Coronary artery (tissue), 2 donors: ENCODE results near the gene BBIP1.
A peak's percentile ranks its signal among the peaks of the same experiment; 100 is the strongest.

Experiments used
- DNase-seq: peaks from one replicate; pipeline ENCODE4 v3.0.0-alpha.2; 2017; ENCODE audit warnings: low spot score
- H3K27ac ChIP-seq, 2 donors: fragments of 200-600 bp; sonication (generic); one replicate each; pipeline ENCODE4 v1.5.1; 2016 to 2019
- H3K4me3 ChIP-seq: fragments of 200-600 bp; sonication (generic); 2 replicates; pipeline ENCODE4 v1.5.1; 2016; ENCODE audit warnings: mild to moderate bottlenecking, moderate library complexity
- TF ChIP-seq, protein P1 (sequence below): fragments of 200-600 bp; sonication (generic); IDR thresholded peaks from one replicate; pipeline ENCODE4 v1.5.1; 2019; ENCODE audit warnings: antibody characterized with exemption

The BBIP1 gene

GRCh38 chr10:110865809-110866482 lies 53.0 kb downstream of the BBIP1 start:
- H3K4me3 ChIP-seq, result no peak overlapping the region
- TF ChIP-seq, protein P1, sequence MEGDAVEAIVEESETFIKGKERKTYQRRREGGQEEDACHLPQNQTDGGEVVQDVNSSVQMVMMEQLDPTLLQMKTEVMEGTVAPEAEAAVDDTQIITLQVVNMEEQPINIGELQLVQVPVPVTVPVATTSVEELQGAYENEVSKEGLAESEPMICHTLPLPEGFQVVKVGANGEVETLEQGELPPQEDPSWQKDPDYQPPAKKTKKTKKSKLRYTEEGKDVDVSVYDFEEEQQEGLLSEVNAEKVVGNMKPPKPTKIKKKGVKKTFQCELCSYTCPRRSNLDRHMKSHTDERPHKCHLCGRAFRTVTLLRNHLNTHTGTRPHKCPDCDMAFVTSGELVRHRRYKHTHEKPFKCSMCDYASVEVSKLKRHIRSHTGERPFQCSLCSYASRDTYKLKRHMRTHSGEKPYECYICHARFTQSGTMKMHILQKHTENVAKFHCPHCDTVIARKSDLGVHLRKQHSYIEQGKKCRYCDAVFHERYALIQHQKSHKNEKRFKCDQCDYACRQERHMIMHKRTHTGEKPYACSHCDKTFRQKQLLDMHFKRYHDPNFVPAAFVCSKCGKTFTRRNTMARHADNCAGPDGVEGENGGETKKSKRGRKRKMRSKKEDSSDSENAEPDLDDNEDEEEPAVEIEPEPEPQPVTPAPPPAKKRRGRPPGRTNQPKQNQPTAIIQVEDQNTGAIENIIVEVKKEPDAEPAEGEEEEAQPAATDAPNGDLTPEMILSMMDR, result no peak
- H3K27ac ChIP-seq, result peak overlapping the region; percentile 44 to 74

DNA sequence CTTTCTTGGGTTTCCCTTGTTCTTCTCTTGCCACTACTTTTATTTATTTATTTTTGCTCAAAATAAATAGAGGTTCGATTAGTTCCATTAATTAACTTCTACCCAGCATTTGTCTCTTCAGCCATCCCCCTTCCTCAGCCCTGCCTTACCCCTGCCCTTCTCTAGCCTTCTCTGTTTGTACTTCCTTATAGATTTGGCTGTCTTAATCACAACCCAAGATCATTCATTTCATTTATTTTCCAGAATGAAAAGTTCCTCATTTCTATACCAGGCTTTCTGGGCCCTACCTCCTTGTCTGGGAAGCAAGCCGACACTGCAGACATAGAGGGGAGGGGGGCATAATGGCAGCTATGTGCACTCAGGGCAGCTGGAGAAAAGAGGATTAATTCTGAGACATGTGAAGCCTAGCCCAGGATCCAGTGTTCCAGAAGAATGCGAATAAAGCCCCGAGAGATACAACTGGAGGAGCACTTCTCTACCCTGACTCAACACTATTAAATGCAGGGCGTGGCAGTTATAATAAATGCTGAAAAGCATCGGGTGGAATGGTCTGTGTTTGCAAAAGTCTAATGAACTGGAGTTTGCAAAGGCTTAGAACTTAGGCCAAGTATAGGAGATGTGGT lies 53.7 kb downstream of the BBIP1 start:
- TF ChIP-seq, protein P1, result no peak
- peak overlapping the region; percentile 44 to 74 for H3K27ac ChIP-seq
- no peak for DNase-seq
- no peak overlapping the region for H3K4me3 ChIP-seq

More at GRCh38 chr10:110865809-110866482, 53.0 kb downstream of the BBIP1 start:
- no peak for DNase-seq

- H3K27ac ChIP-seq, result peak overlapping the region; percentile 44 to 74
- DNase-seq, result no peak
- H3K4me3 ChIP-seq, result no peak overlapping the region
- TF ChIP-seq, protein P1, result no peak
Measured at GRCh38 chr10:110864662-110865140, 54.3 kb downstream of the BBIP1 start.

DNA sequence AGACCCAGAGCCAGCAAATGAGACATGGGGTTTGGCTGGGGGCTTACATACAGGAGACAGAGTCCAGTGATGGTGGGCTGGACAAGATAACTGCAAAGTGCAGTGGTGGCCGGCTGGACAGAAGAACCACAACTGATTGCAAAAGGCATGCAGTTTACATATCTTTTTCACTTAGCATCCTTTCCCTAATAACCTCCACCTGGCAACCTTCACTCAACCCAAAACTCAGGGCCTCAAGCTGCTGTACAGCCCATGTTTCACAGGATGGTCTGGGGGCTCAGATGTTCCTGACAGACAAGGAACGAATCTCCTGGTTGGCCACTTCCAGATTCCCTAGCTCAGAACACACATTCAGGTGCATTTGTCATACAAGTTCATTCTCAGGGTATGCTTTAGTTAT lies 55.0 kb downstream of the BBIP1 start:
- H3K4me3 ChIP-seq, result no peak overlapping the region
- no peak for DNase-seq
- H3K27ac ChIP-seq, result peak overlapping the region in 1 of 2 donors; percentile 74
- TF ChIP-seq, protein P1, result no peak

- Histone ChIP-seq H3K27ac (peak overlapping the region in 1 of 2 donors; percentile 74), H3K4me3 (no peak overlapping the region)
- TF ChIP-seq, protein P1, result no peak
- DNase-seq, result no peak
Measured at GRCh38 chr10:110863361-110863760, 55.6 kb downstream of the BBIP1 start.

- peak overlapping the region in 1 of 2 donors; percentile 74 for H3K27ac ChIP-seq
- H3K4me3 ChIP-seq, result no peak overlapping the region
- DNase-seq, result no peak
- TF ChIP-seq, protein P1, result no peak
Measured at GRCh38 chr10:110862961-110863360, 56.0 kb downstream of the BBIP1 start.
